Measurements from ENCODE around the gene DTWD2.

GRCh38 chr5:118788351-118788750 lies 200.0 kb downstream of the DTWD2 start:
- no peak for TF ChIP-seq POLR2A (IDR thresholded peaks at IDR 0.05)
- TF ChIP-seq CTCF (IDR thresholded peaks at IDR 0.05), result no peak
- TF ChIP-seq POLR2AphosphoS5 (IDR thresholded peaks at IDR 0.05; ENCODE audit: insufficient read depth in 1 of 2, low read depth in 1 of 2), result no peak

Measured in vagina (tissue), 2 donors.